ENCODE data around the gene FOXL2NB. TPM values are rescaled to one million over a fixed set of nuclear protein-coding genes. Genes with fewer than 3 reads are reported as not detected.

FOXL2NB gene
- total RNA-seq: 61.8 and 101 TPM in 2 replicates

DNA sequence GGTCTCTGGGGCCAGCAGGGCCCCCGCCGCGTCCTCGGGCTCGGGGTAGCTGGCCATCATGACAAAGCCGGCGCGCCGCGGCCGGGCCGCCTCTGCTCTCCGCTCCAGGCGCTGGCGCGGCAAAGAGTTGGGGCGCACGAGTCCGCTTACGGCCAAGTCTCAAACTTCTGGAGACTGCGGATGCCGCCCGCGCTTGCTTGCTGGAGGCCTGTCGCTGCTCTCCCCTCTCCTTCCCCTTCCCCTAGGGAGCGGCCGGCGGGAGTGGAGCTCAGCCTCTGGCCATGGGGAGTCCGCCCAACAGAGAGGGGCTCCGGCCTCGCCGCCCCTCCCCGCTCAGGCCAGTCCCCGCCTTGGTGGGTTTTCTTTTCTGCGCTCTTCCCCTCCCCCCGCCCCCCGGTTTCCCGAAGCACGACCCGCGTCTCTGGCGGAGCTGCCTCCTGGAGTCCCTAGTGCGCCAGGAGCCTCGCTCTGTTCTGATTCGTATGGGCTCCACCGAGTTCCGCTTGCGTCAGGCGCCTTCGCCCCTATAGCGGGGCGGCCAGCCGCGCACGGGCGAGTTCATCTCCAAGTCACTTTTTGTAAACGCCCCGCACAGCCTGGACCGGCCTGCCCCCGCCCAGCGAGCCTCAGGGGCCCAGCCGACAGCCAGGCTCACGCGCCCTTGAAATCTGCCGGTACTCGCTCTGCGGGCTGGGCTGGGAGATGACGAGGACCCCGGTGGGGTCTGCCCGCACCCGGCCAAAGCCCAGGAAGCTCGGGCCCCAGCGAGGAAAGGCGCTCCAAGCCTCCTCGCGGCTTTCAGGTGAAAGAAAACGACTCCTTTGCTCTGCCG is at the start of gene FOXL2NB, which contains the start of gene FOXL2:
TSS of gene FOXL2NB (plus strand) at position 555 of the 832 bp plus-strand sequence. CDS start at position 703, 148 bp downstream.
TSS of gene FOXL2 (minus strand) at position 475 of the 832 bp plus-strand sequence. CDS start at position 60, 415 bp downstream.
- DNase-seq (ENCODE audit: low read depth): peak; percentile 93
- TF ChIP-seq, protein P1, sequence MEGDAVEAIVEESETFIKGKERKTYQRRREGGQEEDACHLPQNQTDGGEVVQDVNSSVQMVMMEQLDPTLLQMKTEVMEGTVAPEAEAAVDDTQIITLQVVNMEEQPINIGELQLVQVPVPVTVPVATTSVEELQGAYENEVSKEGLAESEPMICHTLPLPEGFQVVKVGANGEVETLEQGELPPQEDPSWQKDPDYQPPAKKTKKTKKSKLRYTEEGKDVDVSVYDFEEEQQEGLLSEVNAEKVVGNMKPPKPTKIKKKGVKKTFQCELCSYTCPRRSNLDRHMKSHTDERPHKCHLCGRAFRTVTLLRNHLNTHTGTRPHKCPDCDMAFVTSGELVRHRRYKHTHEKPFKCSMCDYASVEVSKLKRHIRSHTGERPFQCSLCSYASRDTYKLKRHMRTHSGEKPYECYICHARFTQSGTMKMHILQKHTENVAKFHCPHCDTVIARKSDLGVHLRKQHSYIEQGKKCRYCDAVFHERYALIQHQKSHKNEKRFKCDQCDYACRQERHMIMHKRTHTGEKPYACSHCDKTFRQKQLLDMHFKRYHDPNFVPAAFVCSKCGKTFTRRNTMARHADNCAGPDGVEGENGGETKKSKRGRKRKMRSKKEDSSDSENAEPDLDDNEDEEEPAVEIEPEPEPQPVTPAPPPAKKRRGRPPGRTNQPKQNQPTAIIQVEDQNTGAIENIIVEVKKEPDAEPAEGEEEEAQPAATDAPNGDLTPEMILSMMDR (IDR thresholded peaks at IDR 0.05; ENCODE audit: insufficient read depth, low read depth, low read length): no peak

DNA sequence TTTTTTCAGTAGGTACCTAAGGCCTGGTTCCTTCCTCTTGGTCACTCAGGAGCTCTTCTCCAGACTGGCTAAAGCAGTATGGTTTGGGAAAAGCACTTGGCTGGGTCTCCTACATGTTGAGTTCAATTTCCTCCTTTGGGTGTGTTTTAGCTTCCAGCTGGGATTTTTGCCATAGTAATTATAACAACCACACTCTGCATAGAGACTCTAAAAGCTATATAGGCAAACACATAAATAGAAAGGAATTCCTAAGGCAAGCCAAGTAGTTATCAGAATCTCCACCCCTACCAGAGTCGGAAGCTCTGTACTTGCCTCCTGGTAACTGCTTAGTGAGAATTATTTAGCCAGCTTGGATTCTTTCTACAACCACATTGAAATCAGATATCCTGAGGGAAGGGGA is 48.7 kb upstream of the FOXL2NB start:
- TF ChIP-seq, protein P1 (IDR thresholded peaks at IDR 0.05; ENCODE audit: insufficient read depth, low read depth, low read length): no peak
- H3K4me3 ChIP-seq (ENCODE audit: low read depth, low read length): no peak overlapping the region
- peak; percentile 33 for DNase-seq (ENCODE audit: low read depth)

More for the DNA sequence above, at the start of gene FOXL2NB, which contains the start of gene FOXL2:
- H3K4me3 ChIP-seq (ENCODE audit: low read depth, low read length): peak within 1 kb of the TSS; percentile 59

DNA sequence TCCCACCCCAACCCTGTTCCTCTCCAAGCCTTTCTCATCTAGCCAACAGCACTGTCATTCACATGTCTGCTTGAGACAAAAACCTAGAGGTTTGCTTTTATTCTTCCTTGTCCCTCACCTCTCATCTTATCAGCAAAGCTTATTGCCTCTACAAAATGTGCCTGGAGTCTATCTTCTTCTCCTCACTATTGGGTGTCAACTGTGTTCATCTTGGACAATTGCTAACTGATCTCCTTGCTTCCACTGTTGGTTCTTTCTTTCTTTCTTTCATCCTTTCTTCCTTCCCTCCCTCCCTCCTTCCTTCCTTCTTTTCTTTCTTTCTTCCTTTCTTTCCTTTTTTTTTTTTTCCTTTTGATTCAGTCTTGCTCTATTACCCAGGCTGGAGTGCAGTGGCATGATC is 48.3 kb upstream of the FOXL2NB start:
- no peak overlapping the region for H3K4me3 ChIP-seq (ENCODE audit: low read depth, low read length)
- no peak for DNase-seq (ENCODE audit: low read depth)
- TF ChIP-seq, protein P1 (IDR thresholded peaks at IDR 0.05; ENCODE audit: insufficient read depth, low read depth, low read length): no peak

DNA sequence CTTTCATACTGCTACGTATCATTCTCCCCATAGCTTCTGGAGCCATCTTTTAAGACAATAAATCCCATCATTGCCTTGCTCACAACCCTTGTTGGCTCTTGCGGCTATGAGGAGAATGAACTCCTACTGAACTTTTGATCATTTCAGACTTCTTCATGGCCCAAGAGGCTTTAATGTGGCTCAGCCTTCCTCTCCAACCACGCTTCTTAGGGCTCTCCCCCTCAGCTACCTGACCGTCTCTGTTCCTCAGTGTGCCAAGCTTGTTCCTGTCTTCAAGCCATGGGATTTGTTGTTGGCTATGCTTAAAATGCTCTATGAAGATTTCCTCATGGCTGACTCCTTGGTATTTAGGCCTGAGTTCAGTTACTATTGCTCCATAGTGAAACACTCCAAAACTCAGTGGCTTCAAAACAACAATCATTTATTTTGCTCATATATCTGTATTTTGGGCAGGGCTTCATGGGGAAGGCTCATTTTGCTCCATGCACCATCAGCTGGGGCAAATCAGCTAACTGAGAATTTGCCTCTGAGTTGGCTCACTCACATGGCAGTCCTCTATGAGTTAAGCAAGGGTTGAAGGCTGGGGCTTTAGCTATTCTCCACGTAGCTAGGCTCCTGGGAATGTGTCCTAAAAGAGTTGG is 47.5 kb upstream of the FOXL2NB start:
- H3K4me3 ChIP-seq (ENCODE audit: low read depth, low read length): no peak overlapping the region
- TF ChIP-seq, protein P1 (IDR thresholded peaks at IDR 0.05; ENCODE audit: insufficient read depth, low read depth, low read length): no peak
- no peak for DNase-seq (ENCODE audit: low read depth)

DNA sequence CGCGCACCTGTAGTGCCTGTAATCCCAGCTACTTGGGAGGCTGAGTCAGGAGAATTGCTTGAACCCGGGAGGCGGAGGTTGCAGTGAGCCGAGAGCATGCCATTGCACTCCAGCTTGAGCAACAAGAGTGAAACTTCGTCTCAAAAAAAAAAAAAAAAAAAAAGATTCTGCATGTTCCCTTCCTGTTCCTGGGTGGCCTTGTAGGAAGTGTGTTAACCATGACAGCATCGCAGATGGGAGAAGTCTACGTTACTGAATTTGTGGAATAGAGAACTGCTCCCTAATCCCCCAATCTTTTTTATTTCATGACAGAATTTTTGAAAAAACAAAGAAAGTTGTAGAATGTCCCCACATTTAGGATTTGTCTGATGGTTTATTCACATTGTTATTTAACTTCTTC is 45.5 kb upstream of the FOXL2NB start:
- no peak for DNase-seq (ENCODE audit: low read depth)
- TF ChIP-seq, protein P1 (IDR thresholded peaks at IDR 0.05; ENCODE audit: insufficient read depth, low read depth, low read length): no peak
- H3K4me3 ChIP-seq (ENCODE audit: low read depth, low read length): no peak overlapping the region

DNA sequence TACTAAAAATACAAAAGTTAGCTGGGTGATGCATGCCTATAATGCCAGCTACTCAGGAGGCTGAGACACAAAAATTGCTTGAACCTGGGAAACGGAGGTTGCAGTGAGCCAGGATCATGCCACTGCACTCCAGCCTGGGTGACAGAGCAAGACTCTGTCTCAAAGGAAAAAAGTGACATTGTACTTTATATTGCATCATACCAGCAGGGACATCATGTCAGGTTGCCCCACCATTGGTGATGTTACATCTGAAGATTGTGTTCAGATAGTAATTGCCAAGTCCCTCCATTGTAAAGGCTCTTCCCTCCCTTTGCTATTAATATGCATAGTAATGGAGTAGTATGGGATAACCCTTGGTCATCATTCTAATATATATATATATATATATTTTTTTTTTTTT is 44.8 kb upstream of the FOXL2NB start:
- no peak overlapping the region for H3K4me3 ChIP-seq (ENCODE audit: low read depth, low read length)
- TF ChIP-seq, protein P1 (IDR thresholded peaks at IDR 0.05; ENCODE audit: insufficient read depth, low read depth, low read length): no peak
- DNase-seq (ENCODE audit: low read depth): no peak

All from fibroblast of villous mesenchyme (primary cell).